SKM-1 treated with dmso at 0.1 percent for 144 hours (cell line): ENCODE data around the gene CACNA1B.

Experiments used
- DNase-seq: peaks from one replicate; lab custom pipeline; 2025; ENCODE audit not compliant: unreplicated experiment; lab: John Stamatoyannopoulos, UW

CACNA1B gene

DNA sequence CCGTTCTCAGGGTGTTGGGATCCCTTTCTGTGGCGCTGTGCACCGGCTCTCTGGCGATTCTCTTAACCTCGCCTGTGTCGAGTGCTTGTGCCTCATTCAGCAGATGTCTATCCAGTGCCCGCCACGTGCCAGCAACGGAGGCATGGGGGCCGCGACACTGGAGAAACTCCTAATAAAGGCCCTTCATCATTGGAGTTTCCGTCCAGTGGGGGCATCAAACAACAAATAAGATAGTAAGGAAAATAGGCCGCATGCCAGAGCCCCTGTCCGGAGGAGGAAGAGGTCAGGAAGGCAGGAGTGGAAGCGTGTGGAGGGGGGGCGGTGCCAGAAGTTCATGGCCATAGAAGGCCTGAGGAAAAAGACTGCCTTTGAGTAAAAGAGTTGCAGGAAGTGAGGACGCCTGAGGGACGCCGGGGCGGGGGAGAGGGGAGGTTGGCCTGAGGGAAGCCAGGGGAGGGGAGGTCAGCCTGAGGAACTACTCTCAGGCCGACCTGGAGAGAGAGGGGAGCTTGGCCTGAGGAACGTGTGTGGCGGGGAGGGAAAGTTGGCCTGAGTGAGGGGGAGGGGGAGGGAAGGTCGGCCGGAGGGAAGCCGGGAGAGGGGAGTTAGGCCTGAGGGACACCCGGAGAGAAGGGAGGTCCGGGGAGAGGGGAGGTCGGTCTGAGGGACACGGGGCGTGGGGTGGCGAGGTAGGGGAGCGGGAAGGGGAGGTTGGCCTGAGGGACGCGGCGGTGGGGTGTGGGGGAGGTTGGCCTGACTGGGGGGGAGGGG is 82.2 kb downstream of the CACNA1B start:
- DNase-seq: peak; percentile 13

GRCh38 chr9:137960496-137960895 is 82.9 kb downstream of the CACNA1B start:
- DNase-seq: no peak

DNA sequence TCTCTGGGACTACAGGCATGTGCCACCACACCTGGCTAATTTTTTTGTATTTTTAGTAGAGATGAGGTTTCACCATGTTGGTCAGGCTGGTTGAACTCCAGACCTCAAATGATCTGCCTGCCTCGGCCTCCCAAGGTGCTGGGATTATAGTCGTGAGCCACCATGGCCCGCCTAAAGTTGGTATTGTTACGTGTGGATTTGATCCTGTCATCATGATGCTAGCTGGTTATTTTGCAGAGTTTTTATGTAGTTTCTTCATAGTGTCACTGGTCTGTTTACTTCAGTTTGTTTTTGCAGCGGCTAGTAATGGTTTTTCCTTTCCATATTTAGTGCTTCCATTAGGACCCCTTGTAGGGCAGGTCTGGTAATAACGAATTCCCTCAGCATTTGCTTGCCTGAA is 85.9 kb downstream of the CACNA1B start:
- DNase-seq: no peak

DNA sequence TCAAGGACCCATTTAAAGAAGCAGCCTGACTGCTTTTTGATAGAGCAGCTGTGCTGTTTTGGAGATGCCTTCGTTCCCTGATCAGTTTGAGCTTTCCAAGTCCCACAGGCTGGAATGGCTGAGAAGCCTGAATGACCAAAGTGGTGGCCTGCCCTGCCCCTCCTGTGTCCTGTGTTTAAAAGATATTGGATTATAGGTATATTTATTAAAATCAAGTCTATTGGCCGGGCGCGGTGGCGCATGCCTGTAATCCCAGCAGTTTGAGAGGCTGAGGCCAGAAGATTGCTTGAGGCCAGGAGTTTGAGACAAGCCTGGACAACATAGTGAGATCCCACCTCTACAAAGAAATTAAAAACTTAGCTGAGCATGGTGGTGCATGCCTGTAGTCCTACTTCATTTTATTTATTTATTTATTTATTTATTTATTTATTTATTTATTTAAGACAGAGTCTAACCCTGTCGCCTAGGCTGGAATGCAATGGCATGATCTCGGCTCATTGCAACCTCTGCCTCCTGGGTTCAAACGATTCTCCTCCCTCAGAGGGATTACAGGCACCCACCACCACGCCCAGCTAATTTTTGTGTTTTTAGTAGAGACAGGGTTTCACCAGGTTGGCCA is 87.7 kb downstream of the CACNA1B start:
- DNase-seq: no peak

- no peak for DNase-seq
These were observed 89.8 kb downstream of the CACNA1B start for GRCh38 chr9:137967280-137967953.

DNA sequence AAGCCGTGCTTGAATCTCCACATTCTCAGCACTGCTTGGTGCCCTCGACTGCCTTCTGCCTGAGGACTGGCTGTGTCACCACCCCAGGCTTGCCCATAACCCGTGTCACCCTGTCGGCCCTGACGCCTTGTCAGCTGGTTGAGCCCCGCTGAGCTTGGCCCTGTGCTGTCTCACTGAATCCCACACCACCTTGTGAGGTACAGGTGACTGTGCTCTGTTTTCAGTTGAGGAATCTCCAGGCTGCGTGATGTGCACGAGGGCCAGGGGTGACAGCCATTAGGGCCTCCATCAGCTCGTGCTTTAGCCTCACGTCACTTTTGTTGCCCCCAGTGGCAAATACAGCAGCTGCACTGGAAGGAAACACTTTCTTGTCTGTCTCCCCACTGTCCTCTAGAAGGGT is 90.7 kb downstream of the CACNA1B start:
- no peak for DNase-seq

DNA sequence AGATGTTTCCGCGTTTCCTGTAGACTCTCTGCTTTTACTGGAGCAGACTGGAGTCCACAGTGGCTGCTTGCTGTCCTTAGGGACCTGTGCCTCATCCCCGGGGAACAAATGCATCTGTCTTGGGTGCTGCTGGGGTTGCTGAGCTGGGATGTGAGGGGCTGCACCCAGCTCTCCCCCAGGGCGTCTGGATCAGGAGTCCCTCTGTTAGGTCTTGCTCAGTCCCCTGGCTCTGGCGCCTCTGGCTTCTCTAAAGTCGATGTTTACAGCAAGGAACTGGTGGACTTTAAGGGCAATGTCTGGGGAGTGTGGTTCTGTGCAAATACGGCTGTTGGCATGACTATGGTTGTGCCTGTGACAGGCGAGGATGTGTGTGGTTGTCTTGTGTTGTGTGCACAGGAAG is 91.4 kb downstream of the CACNA1B start:
- no peak for DNase-seq

DNA sequence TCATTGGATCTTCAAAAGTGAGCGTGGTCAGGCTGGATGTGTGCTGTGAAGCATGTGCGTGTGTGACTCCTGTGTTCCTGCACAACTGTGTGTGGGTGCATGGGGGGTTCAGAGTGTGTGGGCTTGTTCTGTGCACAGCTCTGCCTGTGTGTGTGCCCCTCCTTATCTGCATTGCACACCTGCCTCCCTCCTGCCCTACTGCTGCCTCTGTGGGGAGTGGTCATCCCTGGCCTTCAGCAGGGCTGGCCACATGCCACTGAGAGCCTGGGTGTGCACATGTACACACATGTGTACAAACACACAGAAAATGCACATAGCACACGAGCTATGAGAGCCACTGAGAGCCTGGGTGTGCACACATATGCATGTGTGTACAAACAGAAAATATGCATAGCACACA is 92.1 kb downstream of the CACNA1B start:
- no peak for DNase-seq

GRCh38 chr9:137970098-137970497 is 92.5 kb downstream of the CACNA1B start:
- no peak for DNase-seq

- DNase-seq: no peak
These were observed 93.3 kb downstream of the CACNA1B start for GRCh38 chr9:137970686-137971476.

DNA sequence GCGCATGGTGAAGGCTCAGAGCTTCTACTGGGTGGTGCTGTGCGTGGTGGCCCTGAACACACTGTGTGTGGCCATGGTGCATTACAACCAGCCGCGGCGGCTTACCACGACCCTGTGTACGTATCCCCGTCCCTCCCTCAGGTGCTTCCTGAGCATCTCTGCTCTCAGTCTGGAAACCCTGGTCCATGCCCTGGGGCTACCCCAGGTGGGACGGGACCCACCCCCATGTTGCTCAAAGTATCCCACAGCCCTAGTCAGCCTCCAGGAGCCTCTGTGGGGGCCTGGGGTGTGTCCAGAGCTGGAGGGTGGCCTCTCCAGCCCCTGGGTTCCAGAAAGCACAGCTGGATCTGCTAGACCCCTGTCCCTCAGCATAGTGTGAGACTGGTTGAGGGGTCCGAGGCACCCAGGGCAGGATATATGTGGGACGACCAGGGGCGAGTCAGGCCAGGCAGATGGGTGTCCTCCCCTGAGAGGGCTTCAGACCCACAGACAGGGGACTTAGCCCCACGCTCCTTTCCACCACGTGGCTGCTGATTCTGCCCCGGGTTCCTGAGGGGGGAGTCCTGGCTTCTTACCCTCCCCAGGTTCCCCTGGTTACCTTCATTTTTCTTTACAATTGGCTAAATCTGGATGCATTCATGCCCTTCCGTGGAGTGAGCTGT is 94.0 kb downstream of the CACNA1B start:
- no peak for DNase-seq

DNA sequence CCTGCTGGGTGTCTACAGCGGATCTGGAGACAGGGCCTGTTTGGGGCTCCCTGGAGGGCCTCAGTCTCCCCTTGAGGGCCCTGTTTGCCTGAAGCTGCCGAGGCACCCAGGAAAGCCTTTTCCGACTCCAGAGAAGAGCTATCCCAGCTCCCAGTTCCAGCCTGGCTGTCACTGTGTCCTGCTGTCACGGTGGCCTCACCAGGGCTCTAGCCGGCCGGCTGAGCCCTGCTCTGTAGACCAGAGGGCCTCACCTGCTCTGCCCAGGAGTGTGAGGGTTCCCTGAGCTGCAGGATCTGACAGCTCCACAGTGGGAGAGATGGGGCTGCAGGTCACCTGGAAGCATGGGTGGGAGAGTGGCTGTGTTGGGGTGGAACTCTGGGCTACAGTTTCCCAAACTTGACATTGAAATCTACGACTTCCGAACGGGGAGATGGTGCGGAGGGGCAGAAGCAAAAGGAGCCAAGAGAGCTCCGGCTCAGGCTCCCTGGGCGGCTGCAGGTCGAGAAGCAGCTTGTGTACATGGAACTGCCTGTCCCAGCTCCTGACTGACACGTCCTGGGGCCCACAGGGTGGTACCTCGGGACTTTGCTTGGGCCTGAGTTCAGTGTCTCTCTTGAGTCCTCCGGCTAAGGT is 94.9 kb downstream of the CACNA1B start:
- DNase-seq: no peak

- DNase-seq: no peak
These were observed 95.4 kb downstream of the CACNA1B start for GRCh38 chr9:137972988-137973470.

GRCh38 chr9:137973829-137974416 is 96.3 kb downstream of the CACNA1B start:
- no peak for DNase-seq

DNA sequence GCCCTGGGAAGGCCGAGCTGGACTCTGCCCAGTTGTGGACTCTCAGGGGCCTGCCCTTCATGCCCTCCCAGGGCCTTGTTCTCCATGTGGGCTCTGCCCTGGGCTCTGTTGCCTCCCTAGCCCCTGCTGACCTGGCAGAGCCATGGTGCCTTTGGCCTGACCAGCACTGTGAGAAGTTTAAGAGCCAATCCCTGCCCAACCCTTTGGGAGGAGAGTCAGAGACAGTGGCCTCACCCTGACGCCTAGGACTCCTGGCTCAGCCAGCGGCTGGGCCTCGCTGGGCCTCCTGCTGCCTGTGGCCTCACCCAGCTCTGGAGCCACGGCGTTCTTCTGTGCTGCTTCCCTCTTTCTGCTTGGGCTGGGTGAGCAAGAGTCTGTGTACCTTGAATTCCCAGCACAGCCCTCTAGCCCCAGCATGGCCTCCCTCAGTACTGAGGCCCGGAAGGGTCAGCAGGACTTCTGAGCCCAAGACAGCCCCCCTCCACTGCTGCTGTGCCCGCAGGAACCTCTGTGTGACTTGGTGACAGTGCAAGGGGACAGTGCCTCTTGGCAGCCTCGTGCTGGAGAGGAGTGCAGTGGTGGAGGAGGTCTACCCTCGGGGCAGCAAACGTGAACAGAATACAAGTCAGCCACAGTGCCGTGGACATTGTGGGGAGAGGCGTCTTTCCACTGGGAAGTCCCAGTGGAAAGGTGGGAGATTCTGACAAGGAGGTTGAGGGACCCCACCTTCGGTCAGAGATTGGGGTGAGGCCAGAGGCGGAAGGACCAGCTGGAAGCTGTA is 97.4 kb downstream of the CACNA1B start:
- no peak for DNase-seq

- no peak for DNase-seq
These were observed 97.9 kb downstream of the CACNA1B start for GRCh38 chr9:137975527-137975913.

DNA sequence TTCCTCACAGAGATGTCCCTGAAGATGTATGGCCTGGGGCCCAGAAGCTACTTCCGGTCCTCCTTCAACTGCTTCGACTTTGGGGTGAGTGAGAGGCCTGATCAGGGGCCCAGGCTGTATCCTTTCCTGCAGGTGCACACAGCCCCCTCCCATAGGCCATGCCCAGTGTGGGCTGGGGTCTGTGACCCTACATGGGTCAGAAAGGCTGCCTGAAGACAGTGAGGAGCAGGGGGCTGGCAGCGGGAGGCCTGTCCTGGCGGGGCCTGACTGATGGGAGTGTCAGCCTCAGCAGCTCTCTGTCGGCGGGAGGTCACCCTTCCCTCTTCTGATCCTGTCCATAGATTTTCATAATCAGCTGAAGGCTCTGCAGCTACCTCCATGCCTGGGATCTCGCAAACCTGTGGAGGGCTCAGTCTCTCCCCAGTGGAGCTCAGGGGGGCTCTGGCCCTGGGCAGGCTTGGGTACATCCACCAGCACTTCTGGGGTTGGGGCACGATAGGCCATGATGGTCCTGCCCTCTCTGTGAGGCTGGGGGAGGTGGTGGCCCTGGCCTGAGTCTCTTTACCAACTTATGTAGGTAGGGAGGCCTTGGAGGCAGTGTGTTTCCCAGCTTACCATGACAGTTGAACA is 98.5 kb downstream of the CACNA1B start:
- no peak for DNase-seq

DNA sequence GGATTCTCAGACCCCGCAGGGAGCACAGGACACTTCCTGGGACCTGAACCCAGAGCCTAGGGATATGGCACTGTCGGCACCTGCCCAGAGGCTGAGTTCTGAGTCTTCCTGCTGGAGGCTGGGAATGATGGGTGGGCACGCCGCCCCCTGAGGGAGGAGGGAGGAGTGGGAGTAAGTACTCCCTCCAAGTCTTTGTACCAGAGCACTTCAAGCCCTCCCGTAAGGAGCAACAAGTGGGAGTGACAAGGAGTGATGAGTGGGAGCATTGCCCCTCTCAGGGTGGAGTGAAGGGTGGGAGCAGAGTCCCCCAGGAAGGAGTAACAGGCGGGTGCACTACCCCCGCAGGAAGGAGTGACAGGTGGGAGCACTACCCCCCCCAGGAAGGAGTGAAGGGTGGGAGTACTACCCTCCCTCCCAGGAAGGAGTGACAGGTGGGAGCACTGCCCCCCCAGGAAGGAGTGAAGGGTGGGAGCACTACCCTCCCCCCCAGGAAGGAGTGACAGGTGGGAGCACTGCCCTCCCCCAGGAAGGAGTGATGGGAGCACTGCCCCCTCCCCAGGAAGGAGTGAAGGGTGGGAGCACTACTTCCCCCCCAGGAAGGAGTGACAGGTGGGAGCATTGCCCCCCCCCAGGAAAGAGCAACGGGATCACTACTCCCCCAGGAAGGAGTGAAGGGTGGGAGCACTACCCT is 100.1 kb downstream of the CACNA1B start:
- no peak for DNase-seq
